ENCODE measurements around the gene NEK5.

DNA sequence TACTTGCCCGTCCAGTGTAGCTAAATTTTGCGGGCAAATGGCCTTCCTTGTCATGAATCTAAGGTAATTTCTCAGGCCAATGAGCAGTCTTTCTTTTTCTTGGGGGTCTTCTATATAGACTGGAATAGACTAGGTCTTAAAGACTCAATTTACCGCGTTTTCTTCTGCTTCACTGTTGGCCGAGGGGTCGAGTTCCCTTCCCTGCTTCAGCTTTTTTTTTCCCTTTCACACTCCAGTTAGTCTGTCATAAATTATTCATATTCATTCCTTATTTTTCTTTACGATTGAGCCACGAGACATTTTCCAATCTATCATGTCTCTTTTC is 116.4 kb downstream of the NEK5 start:
- TF ChIP-seq, protein P1, sequence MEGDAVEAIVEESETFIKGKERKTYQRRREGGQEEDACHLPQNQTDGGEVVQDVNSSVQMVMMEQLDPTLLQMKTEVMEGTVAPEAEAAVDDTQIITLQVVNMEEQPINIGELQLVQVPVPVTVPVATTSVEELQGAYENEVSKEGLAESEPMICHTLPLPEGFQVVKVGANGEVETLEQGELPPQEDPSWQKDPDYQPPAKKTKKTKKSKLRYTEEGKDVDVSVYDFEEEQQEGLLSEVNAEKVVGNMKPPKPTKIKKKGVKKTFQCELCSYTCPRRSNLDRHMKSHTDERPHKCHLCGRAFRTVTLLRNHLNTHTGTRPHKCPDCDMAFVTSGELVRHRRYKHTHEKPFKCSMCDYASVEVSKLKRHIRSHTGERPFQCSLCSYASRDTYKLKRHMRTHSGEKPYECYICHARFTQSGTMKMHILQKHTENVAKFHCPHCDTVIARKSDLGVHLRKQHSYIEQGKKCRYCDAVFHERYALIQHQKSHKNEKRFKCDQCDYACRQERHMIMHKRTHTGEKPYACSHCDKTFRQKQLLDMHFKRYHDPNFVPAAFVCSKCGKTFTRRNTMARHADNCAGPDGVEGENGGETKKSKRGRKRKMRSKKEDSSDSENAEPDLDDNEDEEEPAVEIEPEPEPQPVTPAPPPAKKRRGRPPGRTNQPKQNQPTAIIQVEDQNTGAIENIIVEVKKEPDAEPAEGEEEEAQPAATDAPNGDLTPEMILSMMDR (IDR thresholded peaks at IDR 0.05) = no peak
- no peak for TF ChIP-seq POLR2AphosphoS5 (IDR thresholded peaks at IDR 0.05)

Data from stomach (tissue), 4 donors.